SK-N-SH treated with all-trans-retinoic acid at 6 μM for 48 hours (cell line): ENCODE data around the gene SOAT2.
A peak's percentile ranks its signal among the peaks of the same experiment; 100 is the strongest.
"Not testable (repeated sequence)": the region's sequence is repeated elsewhere in the genome, so short reads cannot be mapped to it uniquely, and the experiment has no call there.

Experiments
- ATAC-seq: fragments of 200-7000 bp; cut with Tn5 transposase; 3 replicates; pipeline ENCODE4 v1.9.1; 2020; ENCODE audit warnings: mild to moderate bottlenecking, moderate library complexity
- ARNTL ChIP-seq: fragments of 450-650 bp; formaldehyde crosslinking; IDR thresholded peaks from 2 replicates; pipeline ENCODE4 v1.5.0; 2020; ENCODE audit warnings: low read depth, mild to moderate bottlenecking, moderate library complexity, borderline replicate concordance
- BACH2 ChIP-seq: fragments of 250-450 bp; sonication (Bioruptor Pico); IDR thresholded peaks from 2 replicates; pipeline ENCODE4 v1.9.0; 2021; ENCODE audit warnings: mild to moderate bottlenecking, borderline replicate concordance
- CREB5 ChIP-seq: fragments of 250-450 bp; sonication (Bioruptor Pico); IDR thresholded peaks from 2 replicates; pipeline ENCODE4 v1.5.1; 2020; ENCODE audit warnings: low read depth, mild to moderate bottlenecking, moderate library complexity
- CSDC2 ChIP-seq: fragments of 250-450 bp; sonication (Bioruptor Pico); IDR thresholded peaks from 2 replicates; pipeline ENCODE4 v1.5.0; 2020; ENCODE audit warnings: mild to moderate bottlenecking, moderate library complexity
- CSRNP3 ChIP-seq: fragments of 250-450 bp; sonication (Bioruptor Pico); IDR thresholded peaks from 2 replicates; pipeline ENCODE4 v1.5.1; 2021; ENCODE audit warnings: mild to moderate bottlenecking, moderate library complexity
- ESRRG ChIP-seq: fragments of 250-450 bp; sonication (Bioruptor Pico); IDR thresholded peaks from 2 replicates; pipeline ENCODE4 v1.6.1; 2021; ENCODE audit warnings: mild to moderate bottlenecking
- GLIS3 ChIP-seq: fragments of 250-450 bp; sonication (Bioruptor Pico); IDR thresholded peaks from 2 replicates; pipeline ENCODE4 v1.5.0; 2020; ENCODE audit warnings: mild to moderate bottlenecking, moderate library complexity
- ISL1 ChIP-seq: fragments of 250-450 bp; sonication (Bioruptor Pico); IDR thresholded peaks from 2 replicates; pipeline ENCODE4 v2.1.2; 2022; ENCODE audit warnings: mild to moderate bottlenecking, moderate library complexity
- OSR1 ChIP-seq: fragments of 250-450 bp; sonication (Bioruptor Pico); IDR thresholded peaks from 2 replicates; pipeline ENCODE4 v1.8.0; 2022; ENCODE audit warnings: moderate library complexity, mild to moderate bottlenecking, inconsistent platforms
- PATZ1 ChIP-seq: fragments of 250-450 bp; sonication (Bioruptor Pico); IDR thresholded peaks from 2 replicates; pipeline ENCODE4 v1.8.0; 2020; ENCODE audit warnings: mild to moderate bottlenecking, moderate library complexity, borderline replicate concordance
- POU6F1 ChIP-seq: fragments of 250-450 bp; sonication (Bioruptor Pico); IDR thresholded peaks from 2 replicates; pipeline ENCODE4 v1.8.0; 2021; ENCODE audit warnings: low read depth, mild to moderate bottlenecking, moderate library complexity, borderline replicate concordance
- PPARA ChIP-seq: fragments of 250-450 bp; sonication (Bioruptor Pico); IDR thresholded peaks from 2 replicates; pipeline ENCODE4 v1.5.0; 2020; ENCODE audit warnings: mild to moderate bottlenecking, borderline replicate concordance
- RARB ChIP-seq: fragments of 250-450 bp; sonication (Bioruptor Pico); IDR thresholded peaks from 2 replicates; pipeline ENCODE4 v1.8.0; 2021; ENCODE audit warnings: mild to moderate bottlenecking, moderate library complexity
- SNAI2 ChIP-seq: fragments of 250-450 bp; sonication (Bioruptor Pico); IDR thresholded peaks from 2 replicates; pipeline ENCODE4 v1.5.0; 2020; ENCODE audit warnings: mild to moderate bottlenecking, moderate library complexity
- TCF4 ChIP-seq: fragments of 250-450 bp; sonication (Bioruptor Pico); IDR thresholded peaks from 2 replicates; pipeline ENCODE4 v1.8.0; 2021; ENCODE audit warnings: mild to moderate bottlenecking, moderate library complexity, borderline replicate concordance
- TOX ChIP-seq: fragments of 250-450 bp; sonication (Bioruptor Pico); IDR thresholded peaks from 2 replicates; pipeline ENCODE4 v1.8.0; 2021; ENCODE audit warnings: mild to moderate bottlenecking, moderate library complexity, borderline replicate concordance
- TSHZ2 ChIP-seq: fragments of 250-450 bp; sonication (Bioruptor Pico); IDR thresholded peaks from 2 replicates; pipeline ENCODE4 v1.5.0; 2020; ENCODE audit warnings: mild to moderate bottlenecking, moderate library complexity
- ZC3H10 ChIP-seq: fragments of 250-450 bp; sonication (Bioruptor Pico); IDR thresholded peaks from 2 replicates; pipeline ENCODE4 v1.5.1; 2021; ENCODE audit warnings: mild to moderate bottlenecking, moderate library complexity
- ZFP30 ChIP-seq: fragments of 450-650 bp; formaldehyde crosslinking; IDR thresholded peaks from 2 replicates; pipeline ENCODE4 v1.5.0; 2022; ENCODE audit warnings: mild to moderate bottlenecking, moderate library complexity
- ZNF565 ChIP-seq: fragments of 450-650 bp; formaldehyde crosslinking; conservative IDR thresholded peaks from 2 replicates; pipeline ENCODE4 v1.5.0; 2020; ENCODE audit warnings: low read depth, mild to moderate bottlenecking, moderate library complexity
- ZNF70 ChIP-seq: fragments of 450-650 bp; formaldehyde crosslinking; IDR thresholded peaks from 2 replicates; pipeline ENCODE4 v1.5.0; 2020; ENCODE audit warnings: mild to moderate bottlenecking, moderate library complexity
- ZNF8 ChIP-seq: fragments of 450-650 bp; formaldehyde crosslinking; IDR thresholded peaks from 2 replicates; pipeline ENCODE4 v1.5.0; 2020; ENCODE audit warnings: mild to moderate bottlenecking, moderate library complexity

The SOAT2 gene

GRCh38 chr12:53160673-53161072 is 57.4 kb downstream of the SOAT2 start:
- TF ChIP-seq ZNF8 = no peak
- no peak for TF ChIP-seq ISL1
- TF ChIP-seq TCF4 = no peak
- no peak for TF ChIP-seq ZFP30 (CRISPR knock-in tag)
- 0 out of 3 replicates have a peak, but pooled peaks have one; percentile 15 for ATAC-seq

- ATAC-seq = no peak
- TF ChIP-seq ZC3H10 (CRISPR knock-in tag) = no peak
- TF ChIP-seq PATZ1 (CRISPR knock-in tag) = no peak
- no peak for TF ChIP-seq TCF4
- no peak for TF ChIP-seq CSDC2 (CRISPR knock-in tag)
- TF ChIP-seq ISL1 = no peak
- TF ChIP-seq TOX (CRISPR knock-in tag) = no peak
- TF ChIP-seq ZNF70 (CRISPR knock-in tag) = no peak
- no peak for TF ChIP-seq RARB (CRISPR knock-in tag)
- no peak for TF ChIP-seq ESRRG (CRISPR knock-in tag)
- no peak for TF ChIP-seq SNAI2 (CRISPR knock-in tag)
Measured at GRCh38 chr12:53161119-53161911, 58.0 kb downstream of the SOAT2 start.

GRCh38 chr12:53163008-53163407 is 59.7 kb downstream of the SOAT2 start:
- ATAC-seq = not testable (repeated sequence)

- TF ChIP-seq ZFP30 (CRISPR knock-in tag) (no peak), BACH2 (no peak), SNAI2 (CRISPR knock-in tag) (no peak), ZNF8 (no peak), ISL1 (no peak), OSR1 (CRISPR knock-in tag) (no peak), PATZ1 (CRISPR knock-in tag) (no peak), ARNTL (CRISPR knock-in tag) (no peak), CREB5 (CRISPR knock-in tag) (no peak), ZNF565 (no peak), CSRNP3 (no peak), PPARA (CRISPR knock-in tag) (no peak)
- no peak for ATAC-seq
Measured at GRCh38 chr12:53166837-53167236, 63.6 kb downstream of the SOAT2 start.

- no peak for ATAC-seq
- no peak for TF ChIP-seq ZNF8
- TF ChIP-seq ZNF70 (CRISPR knock-in tag) = no peak
- TF ChIP-seq PPARA (CRISPR knock-in tag) = no peak
- TF ChIP-seq POU6F1 (CRISPR knock-in tag) = no peak
- TF ChIP-seq ISL1 = no peak
- TF ChIP-seq RARB (CRISPR knock-in tag) = no peak
- TF ChIP-seq TCF4 = no peak
- no peak for TF ChIP-seq TSHZ2 (CRISPR knock-in tag)
- no peak for TF ChIP-seq TOX (CRISPR knock-in tag)
- TF ChIP-seq GLIS3 = no peak
- no peak for TF ChIP-seq ZFP30 (CRISPR knock-in tag)
- TF ChIP-seq ESRRG (CRISPR knock-in tag) = no peak
- TF ChIP-seq ARNTL (CRISPR knock-in tag) = no peak
- no peak for TF ChIP-seq OSR1 (CRISPR knock-in tag)
- no peak for TF ChIP-seq BACH2
Measured at GRCh38 chr12:53169644-53170043, 66.4 kb downstream of the SOAT2 start.
